ENCODE data around the gene PSMD14.

The PSMD14 gene

DNA sequence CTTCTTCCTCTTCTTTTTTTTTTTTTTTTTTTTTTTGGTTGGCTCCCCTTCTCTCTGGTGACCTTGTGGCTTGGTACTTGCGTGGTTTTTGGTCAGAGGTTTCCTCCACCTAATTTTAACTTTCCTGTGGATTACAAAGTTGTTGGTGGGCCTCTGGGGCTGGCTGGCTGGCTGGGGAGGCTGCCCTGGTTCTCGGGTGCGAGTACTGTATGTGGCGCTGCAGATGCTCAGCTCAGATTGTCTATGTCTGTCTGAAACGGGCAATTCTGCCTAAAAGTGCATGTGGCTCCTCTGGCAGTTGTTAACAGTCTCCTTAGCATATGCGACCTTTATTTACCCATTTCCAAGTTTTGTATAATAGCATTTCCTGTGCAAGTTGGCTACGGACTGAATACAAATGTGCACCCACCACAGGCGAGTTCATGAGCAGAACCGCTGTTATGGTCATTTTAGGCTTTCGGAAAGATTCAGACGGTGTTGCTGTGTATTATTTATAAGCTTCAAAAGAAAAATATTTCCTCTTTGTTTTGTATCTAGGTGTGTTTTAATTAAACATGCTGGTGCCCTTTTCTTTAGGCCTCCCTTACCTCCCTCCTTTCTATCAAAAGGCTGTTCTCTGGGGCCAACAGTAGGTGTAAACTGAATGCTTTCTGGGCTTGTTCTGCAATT, 112.3 kb downstream of the PSMD14 start:
- no peak for TF ChIP-seq CTCF (conservative IDR thresholded peaks at IDR 0.05; ENCODE audit: low read depth, low read length)
- H3K4me3 ChIP-seq (ENCODE audit: low read depth, low read length): no peak overlapping the region
- DNase-seq (ENCODE audit: low read depth): no peak

DNA sequence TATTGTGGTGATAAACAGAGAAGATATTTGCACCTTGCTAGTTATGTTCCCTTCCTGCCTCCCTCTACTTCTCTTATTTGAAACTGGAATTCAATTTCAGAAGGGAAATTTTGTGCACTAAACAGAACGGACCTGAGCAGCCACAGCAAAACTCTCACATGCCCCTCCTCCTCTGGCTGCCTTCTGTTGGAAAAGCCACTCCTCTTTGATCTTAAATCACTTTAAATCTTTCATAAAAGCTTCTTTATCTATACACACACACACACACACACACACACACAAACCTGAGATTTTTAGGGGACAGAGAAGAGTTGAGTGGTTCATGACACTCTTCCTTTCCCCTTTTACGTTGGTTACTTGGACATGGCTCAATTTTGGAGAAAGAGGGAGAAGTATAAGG, 113.5 kb downstream of the PSMD14 start:
- no peak for TF ChIP-seq CTCF (conservative IDR thresholded peaks at IDR 0.05; ENCODE audit: low read depth, low read length)
- no peak for DNase-seq (ENCODE audit: low read depth)
- no peak overlapping the region for H3K4me3 ChIP-seq (ENCODE audit: low read depth, low read length)

DNA sequence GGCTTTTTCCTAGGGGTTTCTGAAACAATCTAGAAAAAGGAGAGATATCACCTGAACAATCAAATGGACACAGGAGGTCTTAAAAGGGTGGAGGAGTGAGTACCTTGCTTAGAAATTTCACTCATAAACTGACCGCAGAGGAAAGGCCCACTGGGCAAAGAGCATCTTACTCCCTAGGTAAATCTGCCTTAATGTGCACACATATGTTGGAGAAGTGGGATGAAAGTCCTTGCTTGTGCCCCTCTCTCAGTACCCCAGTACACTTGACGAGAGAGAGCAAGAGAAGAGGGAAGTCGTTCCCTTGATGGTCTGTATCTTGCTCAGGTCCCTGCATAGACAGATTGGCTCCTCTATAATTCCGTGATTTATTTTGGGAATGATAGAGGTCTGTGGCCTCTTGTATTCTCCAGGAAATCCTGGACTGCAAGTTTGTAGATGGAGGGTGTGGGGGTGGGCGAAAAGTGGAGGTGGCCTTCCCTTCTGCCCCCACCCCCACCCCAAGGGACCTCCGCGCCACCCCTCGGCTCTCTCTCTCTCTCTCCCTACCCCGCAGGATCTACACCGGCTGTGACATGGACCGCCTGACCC, 114.7 kb downstream of the PSMD14 start:
- H3K4me3 ChIP-seq (ENCODE audit: low read depth, low read length): no peak overlapping the region
- DNase-seq (ENCODE audit: low read depth): no peak
- TF ChIP-seq CTCF (conservative IDR thresholded peaks at IDR 0.05; ENCODE audit: low read depth, low read length): no peak

DNA sequence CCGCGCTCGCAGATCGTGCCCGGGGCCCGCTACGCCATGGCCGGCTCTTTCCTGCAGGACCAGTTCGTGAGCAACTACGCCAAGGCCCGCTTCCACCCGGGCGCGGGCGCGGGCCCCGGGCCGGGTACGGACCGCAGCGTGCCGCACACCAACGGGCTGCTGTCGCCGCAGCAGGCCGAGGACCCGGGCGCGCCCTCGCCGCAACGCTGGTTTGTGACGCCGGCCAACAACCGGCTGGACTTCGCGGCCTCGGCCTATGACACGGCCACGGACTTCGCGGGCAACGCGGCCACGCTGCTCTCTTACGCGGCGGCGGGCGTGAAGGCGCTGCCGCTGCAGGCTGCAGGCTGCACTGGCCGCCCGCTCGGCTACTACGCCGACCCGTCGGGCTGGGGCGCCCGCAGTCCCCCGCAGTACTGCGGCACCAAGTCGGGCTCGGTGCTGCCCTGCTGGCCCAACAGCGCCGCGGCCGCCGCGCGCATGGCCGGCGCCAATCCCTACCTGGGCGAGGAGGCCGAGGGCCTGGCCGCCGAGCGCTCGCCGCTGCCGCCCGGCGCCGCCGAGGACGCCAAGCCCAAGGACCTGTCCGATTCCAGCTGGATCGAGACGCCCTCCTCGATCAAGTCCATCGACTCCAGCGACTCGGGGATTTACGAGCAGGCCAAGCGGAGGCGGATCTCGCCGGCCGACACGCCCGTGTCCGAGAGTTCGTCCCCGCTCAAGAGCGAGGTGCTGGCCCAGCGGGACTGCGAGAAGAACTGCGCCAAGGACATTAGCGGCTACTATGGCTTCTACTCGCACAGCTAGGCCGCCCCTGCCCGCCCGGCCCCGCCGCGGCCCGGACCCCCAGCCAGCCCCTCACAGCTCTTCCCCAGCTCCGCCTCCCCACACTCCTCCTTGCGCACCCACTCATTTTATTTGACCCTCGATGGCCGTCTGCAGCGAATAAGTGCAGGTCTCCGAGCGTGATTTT, 115.5 kb downstream of the PSMD14 start:
- no peak for DNase-seq (ENCODE audit: low read depth)
- no peak overlapping the region for H3K4me3 ChIP-seq (ENCODE audit: low read depth, low read length)
- no peak for TF ChIP-seq CTCF (conservative IDR thresholded peaks at IDR 0.05; ENCODE audit: low read depth, low read length)

DNA sequence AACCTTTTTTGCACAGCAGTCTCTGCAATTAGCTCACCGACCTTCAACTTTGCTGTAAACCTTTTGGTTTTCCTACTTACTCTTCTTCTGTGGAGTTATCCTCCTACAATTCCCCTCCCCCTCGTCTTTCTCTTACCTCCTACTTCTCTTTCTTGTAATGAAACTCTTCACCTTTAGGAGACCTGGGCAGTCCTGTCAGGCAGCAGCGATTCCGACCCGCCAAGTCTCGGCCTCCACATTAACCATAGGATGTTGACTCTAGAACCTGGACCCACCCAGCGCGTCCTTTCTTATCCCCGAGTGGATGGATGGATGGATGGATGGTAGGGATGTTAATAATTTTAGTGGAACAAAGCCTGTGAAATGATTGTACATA, 116.2 kb downstream of the PSMD14 start:
- DNase-seq (ENCODE audit: low read depth): no peak
- TF ChIP-seq CTCF (conservative IDR thresholded peaks at IDR 0.05; ENCODE audit: low read depth, low read length): no peak
- no peak overlapping the region for H3K4me3 ChIP-seq (ENCODE audit: low read depth, low read length)

DNA sequence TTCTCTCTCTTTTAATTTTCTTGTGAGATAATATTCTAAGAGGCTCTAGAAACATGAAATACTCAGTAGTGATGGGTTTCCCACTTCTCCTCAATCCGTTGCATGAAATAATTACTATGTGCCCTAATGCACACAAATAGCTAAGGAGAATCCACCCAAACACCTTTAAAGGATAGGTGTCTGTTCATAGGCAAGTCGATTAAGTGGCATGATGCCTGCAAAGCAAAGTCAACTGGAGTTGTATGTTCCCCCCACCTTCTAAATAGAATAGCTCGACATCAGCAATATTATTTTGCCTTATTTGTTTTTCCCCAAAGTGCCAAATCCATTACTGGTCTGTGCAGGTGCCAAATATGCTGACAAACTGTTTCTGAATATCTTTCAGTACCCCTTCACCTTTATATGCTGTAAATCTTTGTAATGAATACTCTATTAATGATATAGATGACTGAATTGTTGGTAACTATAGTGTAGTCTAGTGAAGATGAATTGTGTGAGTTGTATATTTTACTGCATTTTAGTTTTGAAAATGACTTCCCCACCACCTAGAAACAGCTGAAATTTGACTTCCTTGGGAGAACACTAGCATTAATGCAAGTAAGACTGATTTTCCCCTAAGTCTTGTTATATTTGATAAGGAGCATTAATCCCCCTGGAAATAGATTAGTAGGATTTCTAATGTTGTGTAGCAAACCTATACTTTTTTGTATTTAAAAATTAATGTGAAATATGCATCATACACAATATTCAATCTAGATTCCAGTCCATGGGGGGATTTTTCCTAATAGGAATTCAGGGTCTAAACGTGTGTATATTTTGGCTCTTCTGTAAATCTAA, 116.9 kb downstream of the PSMD14 start:
- TF ChIP-seq CTCF (conservative IDR thresholded peaks at IDR 0.05; ENCODE audit: low read depth, low read length): no peak
- no peak overlapping the region for H3K4me3 ChIP-seq (ENCODE audit: low read depth, low read length)
- DNase-seq (ENCODE audit: low read depth): no peak

Measured in choroid plexus epithelial cell (primary cell).